ENCODE data around the gene PITPNC1.
A peak's percentile ranks its signal among the peaks of the same experiment; 100 is the strongest.
"Not testable (repeated sequence)": the region's sequence is repeated elsewhere in the genome, so short reads cannot be mapped to it uniquely, and the experiment has no call there.

The PITPNC1 gene

DNA sequence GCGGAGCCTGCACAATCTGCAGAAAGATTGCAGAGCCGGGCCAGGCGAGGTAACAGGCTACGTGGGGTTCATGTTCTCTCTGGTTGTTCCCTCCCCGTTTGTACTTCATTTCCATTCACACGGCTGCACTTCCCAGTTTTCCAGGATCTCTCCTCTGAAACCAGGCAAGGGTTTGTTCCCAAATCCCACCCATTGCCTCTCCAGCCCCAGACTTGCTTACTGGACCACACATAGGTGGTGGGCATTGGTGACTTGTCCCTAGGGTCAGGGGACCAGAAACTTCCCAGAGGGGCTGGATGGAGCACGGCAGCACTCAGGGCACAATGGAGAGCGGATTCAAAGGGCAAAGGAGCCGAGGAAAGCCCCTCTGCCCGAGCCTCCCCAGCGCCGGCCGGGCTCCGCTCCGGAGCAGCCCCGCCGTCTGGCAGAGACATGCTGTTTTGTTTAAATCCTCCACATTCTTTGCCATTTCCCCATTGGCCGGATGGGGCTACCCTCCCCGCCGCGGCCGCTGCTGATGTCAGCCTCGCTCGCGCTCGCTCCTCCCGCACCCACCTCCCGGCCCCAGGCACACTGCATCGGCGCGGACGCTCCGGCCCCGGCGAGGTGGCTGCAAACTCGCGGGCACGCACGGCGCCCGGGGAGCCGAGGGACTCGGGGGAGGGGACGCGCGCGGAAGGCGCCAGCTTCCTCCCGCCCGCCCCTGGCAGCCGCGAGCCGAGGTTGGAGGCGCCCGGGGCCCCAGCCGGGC is at the start of gene PITPNC1:
Gene PITPNC1, plus strand, starts transcription at position 545 of the 751 bp plus-strand sequence.
- peak within 1 kb of the TSS; percentile 84 for H3K9ac ChIP-seq
- peak within 1 kb of the TSS; percentile 99 for H3K4me2 ChIP-seq
- H3K36me3 ChIP-seq (ENCODE audit: insufficient read depth), result no peaks in the 10 kb centered on the region
- H3K4me3 ChIP-seq (IDR thresholded peaks at IDR 0.05; ENCODE audit: insufficient read depth, low read depth, low read length), result no peak within 1 kb of the TSS
- no peaks in the 10 kb centered on the region for H4K20me1 ChIP-seq (ENCODE audit: insufficient read depth)
- H2AFZ ChIP-seq (ENCODE audit: low read depth), result peak within 1 kb of the TSS; percentile 98
- TF ChIP-seq, protein P1, sequence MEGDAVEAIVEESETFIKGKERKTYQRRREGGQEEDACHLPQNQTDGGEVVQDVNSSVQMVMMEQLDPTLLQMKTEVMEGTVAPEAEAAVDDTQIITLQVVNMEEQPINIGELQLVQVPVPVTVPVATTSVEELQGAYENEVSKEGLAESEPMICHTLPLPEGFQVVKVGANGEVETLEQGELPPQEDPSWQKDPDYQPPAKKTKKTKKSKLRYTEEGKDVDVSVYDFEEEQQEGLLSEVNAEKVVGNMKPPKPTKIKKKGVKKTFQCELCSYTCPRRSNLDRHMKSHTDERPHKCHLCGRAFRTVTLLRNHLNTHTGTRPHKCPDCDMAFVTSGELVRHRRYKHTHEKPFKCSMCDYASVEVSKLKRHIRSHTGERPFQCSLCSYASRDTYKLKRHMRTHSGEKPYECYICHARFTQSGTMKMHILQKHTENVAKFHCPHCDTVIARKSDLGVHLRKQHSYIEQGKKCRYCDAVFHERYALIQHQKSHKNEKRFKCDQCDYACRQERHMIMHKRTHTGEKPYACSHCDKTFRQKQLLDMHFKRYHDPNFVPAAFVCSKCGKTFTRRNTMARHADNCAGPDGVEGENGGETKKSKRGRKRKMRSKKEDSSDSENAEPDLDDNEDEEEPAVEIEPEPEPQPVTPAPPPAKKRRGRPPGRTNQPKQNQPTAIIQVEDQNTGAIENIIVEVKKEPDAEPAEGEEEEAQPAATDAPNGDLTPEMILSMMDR (conservative IDR thresholded peaks at IDR 0.05; ENCODE audit: low read depth, low read length), result peak; percentile 39
- peak within 1 kb of the TSS; percentile 83 for H3K27ac ChIP-seq
- peaks cover 43% of the 10 kb centered on the region; the same call in 1 of the 2 replicates for H3K79me2 ChIP-seq (ENCODE audit: insufficient read depth, low read depth)
- H3K27me3 ChIP-seq (ENCODE audit: insufficient read depth, low read depth), result no peaks in the 10 kb centered on the region
- peaks cover 28% of the 10 kb centered on the region for H3K4me1 ChIP-seq (ENCODE audit: low read depth, poor library complexity, severe bottlenecking)

GRCh38 chr17:67328026-67328425 is 49.1 kb upstream of the PITPNC1 start:
- Histone ChIP-seq H3K36me3 (ENCODE audit: insufficient read depth) (no peaks in the 10 kb centered on the region), H3K4me2 (no peak overlapping the region), H2AFZ (ENCODE audit: low read depth) (no peak overlapping the region), H3K79me2 (ENCODE audit: insufficient read depth, low read depth) (no peaks in the 10 kb centered on the region), H3K9ac (no peak overlapping the region), H4K20me1 (ENCODE audit: insufficient read depth) (no peaks in the 10 kb centered on the region), H3K4me1 (ENCODE audit: low read depth, poor library complexity, severe bottlenecking) (no peaks in the 10 kb centered on the region), H3K27ac (no peak overlapping the region), H3K4me3 (IDR thresholded peaks at IDR 0.05; ENCODE audit: insufficient read depth, low read depth, low read length) (no peak overlapping the region), H3K27me3 (ENCODE audit: insufficient read depth, low read depth) (no peaks in the 10 kb centered on the region)
- TF ChIP-seq, protein P1 (conservative IDR thresholded peaks at IDR 0.05; ENCODE audit: low read depth, low read length), result no peak

DNA sequence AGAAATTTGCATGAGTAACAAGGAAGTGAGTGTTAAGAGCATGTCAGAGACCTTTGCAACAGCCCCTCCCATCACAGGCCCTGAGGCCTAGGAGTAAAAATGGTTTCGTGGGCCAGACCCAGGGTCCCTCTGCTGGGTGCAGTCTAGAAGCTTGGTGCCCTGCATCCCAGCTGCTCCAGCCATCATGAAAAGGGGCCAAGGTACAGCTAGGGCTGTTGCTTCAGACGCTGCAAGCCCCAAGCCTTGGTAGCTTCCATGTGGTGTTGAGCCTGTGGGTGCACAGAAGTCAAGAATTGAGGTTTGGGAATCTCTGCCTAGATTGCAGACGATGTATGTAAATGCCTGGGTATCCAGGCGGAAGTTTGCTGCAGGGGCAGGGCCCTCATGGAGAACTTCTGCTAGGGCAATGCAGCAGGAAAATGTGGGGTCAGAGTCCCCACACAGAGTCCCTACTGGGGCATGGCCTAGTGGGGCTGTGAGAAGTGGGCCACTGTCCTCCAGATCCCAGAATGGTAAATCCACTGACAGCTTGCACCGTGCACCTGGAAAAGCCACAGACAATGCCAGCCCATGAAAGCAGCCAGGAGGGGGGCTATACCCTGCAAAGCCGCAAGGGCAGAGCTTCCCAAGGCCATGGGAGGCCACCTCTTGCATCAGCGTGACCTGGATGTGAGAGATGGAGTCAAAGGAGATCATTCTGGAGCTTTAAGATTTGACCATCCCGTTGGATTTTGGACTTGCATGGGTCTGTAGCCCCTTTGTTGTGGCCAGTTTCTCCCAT is 45.5 kb upstream of the PITPNC1 start:
- H2AFZ ChIP-seq (ENCODE audit: low read depth); H3K79me2 ChIP-seq (ENCODE audit: insufficient read depth, low read depth); H3K4me2 ChIP-seq; H3K36me3 ChIP-seq (ENCODE audit: insufficient read depth); H4K20me1 ChIP-seq (ENCODE audit: insufficient read depth); H3K9ac ChIP-seq; H3K27me3 ChIP-seq (ENCODE audit: insufficient read depth, low read depth); H3K4me3 ChIP-seq (IDR thresholded peaks at IDR 0.05; ENCODE audit: insufficient read depth, low read depth, low read length); H3K4me1 ChIP-seq (ENCODE audit: low read depth, poor library complexity, severe bottlenecking); H3K27ac ChIP-seq: not testable (repeated sequence)

DNA sequence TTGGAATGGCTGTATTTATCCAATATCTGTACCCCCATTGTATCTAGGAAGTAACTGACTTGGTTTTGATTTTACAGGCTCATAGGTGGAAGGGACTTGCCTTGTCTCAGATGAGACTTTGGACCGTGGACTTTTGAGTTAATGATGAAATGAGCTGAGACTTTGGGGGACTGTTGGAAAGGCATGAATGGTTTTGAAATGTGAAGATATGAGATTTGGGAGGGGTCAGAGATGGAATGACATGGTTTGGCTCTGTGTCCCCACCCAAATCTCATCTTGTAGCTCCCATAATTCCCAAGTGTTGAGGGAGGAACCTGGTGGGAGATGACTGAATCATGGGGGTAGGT is 44.9 kb upstream of the PITPNC1 start:
- H3K4me2 ChIP-seq; H3K27ac ChIP-seq; H3K9ac ChIP-seq; H3K36me3 ChIP-seq (ENCODE audit: insufficient read depth); H3K27me3 ChIP-seq (ENCODE audit: insufficient read depth, low read depth); H2AFZ ChIP-seq (ENCODE audit: low read depth); H3K79me2 ChIP-seq (ENCODE audit: insufficient read depth, low read depth); H4K20me1 ChIP-seq (ENCODE audit: insufficient read depth); H3K4me3 ChIP-seq (IDR thresholded peaks at IDR 0.05; ENCODE audit: insufficient read depth, low read depth, low read length); H3K4me1 ChIP-seq (ENCODE audit: low read depth, poor library complexity, severe bottlenecking): not testable (repeated sequence)

DNA sequence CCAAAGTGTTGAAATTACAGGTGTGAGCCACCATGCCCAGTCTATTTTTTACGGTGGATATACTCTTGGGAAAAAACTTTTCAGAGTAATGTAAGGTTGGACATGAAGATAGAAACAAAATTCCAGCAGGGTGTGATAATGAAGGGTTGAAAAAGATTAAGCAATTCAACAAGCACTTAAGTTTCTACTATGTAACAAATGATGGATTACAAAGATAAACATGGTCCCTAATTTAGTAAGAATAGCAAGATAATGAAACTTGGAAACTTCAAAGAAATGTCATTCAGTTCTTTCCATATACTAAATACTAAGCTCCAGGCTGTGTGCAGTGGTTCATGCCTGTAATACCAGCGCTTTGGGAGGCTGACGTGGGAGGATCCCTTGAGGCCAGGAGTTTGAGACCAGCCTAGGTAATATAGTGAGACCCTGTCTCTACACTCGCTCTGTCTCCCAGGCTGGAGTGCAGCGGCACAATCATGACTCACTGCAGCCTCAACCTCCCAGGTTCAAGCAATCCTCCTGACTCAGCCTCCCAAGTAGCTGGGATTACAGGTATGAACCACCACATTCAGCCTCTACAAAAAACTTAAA is 41.7 kb upstream of the PITPNC1 start:
- Histone ChIP-seq H3K4me2 (no peak overlapping the region), H3K79me2 (ENCODE audit: insufficient read depth, low read depth) (no peaks in the 10 kb centered on the region), H3K27ac (no peak overlapping the region)

More for the DNA sequence above, 41.7 kb upstream of the PITPNC1 start:
- TF ChIP-seq, protein P1 (conservative IDR thresholded peaks at IDR 0.05; ENCODE audit: low read depth, low read length), result no peak
- Histone ChIP-seq H2AFZ (ENCODE audit: low read depth) (no peak overlapping the region), H3K4me1 (ENCODE audit: low read depth, poor library complexity, severe bottlenecking) (no peaks in the 10 kb centered on the region), H3K4me3 (IDR thresholded peaks at IDR 0.05; ENCODE audit: insufficient read depth, low read depth, low read length) (no peak overlapping the region), H4K20me1 (ENCODE audit: insufficient read depth) (no peaks in the 10 kb centered on the region), H3K27me3 (ENCODE audit: insufficient read depth, low read depth) (no peaks in the 10 kb centered on the region), H3K9ac (no peak overlapping the region), H3K36me3 (ENCODE audit: insufficient read depth) (peaks cover 6% of the 10 kb centered on the region; the same call in 1 of the 2 replicates)
